ENCODE measurements around the gene MST1. TPM values are rescaled to one million over a fixed set of nuclear protein-coding genes. Genes with fewer than 3 reads are reported as not detected.
"Not testable (repeated sequence)": the region's sequence is repeated elsewhere in the genome, so short reads cannot be mapped to it uniquely, and the experiment has no call there.

Gene MST1
- total RNA-seq, 2 experiments from 2014 or later: 4.1 to 4.2 TPM

GRCh38 chr3:49686769-49687423 lies 2.4 kb downstream of the MST1 start:
- CTCF ChIA-PET, POLR2A ChIA-PET: not testable (repeated sequence)

- CTCF ChIA-PET: not testable (repeated sequence)
Measured at GRCh38 chr3:49686346-49686745, 2.9 kb downstream of the MST1 start.

GRCh38 chr3:49685846-49686245 lies 3.4 kb downstream of the MST1 start:
- CTCF ChIA-PET: not testable (repeated sequence)

More at GRCh38 chr3:49686346-49686745, 2.9 kb downstream of the MST1 start:
- POLR2A ChIA-PET: not testable (repeated sequence)

GRCh38 chr3:49685103-49685502 lies 4.2 kb downstream of the MST1 start:
- CTCF ChIA-PET, POLR2A ChIA-PET: not testable (repeated sequence)

More at GRCh38 chr3:49685846-49686245, 3.4 kb downstream of the MST1 start:
- POLR2A ChIA-PET: not testable (repeated sequence)

- CTCF ChIA-PET, POLR2A ChIA-PET: not testable (repeated sequence)
Measured at GRCh38 chr3:49684453-49684852, 4.8 kb downstream of the MST1 start.

GRCh38 chr3:49683162-49683561 lies 6.1 kb downstream of the MST1 start:
- ChIA-PET CTCF (no interaction called here), POLR2A (no interaction called here)

- CTCF ChIA-PET: interaction anchor here (1.9 kb wide), 1 partner anchor 10 kb away, joined by 8 read pairs; no protein-coding TSS in a partner anchor
Measured at GRCh38 chr3:49681543-49681942, 7.7 kb downstream of the MST1 start.

GRCh38 chr3:49681232-49681522 lies 8.1 kb downstream of the MST1 start:
- ChIA-PET CTCF (interaction anchor here (1.9 kb wide), 1 partner anchor 9 kb away, joined by 8 read pairs; no protein-coding TSS in a partner anchor), POLR2A (no interaction called here)

More at GRCh38 chr3:49681543-49681942, 7.7 kb downstream of the MST1 start:
- POLR2A ChIA-PET: no interaction called here

- CTCF ChIA-PET: interaction anchor here (1.9 kb wide), 1 partner anchor 9 kb away, joined by 8 read pairs; no protein-coding TSS in a partner anchor
- POLR2A ChIA-PET: no interaction called here
Measured at GRCh38 chr3:49680493-49681231, 8.6 kb downstream of the MST1 start.

GRCh38 chr3:49675912-49676311 lies 13.4 kb downstream of the MST1 start:
- POLR2A ChIA-PET: no interaction called here

GRCh38 chr3:49674497-49674983 lies 14.7 kb downstream of the MST1 start:
- CTCF ChIA-PET: no interaction called here
- POLR2A ChIA-PET: no interaction called here

More at GRCh38 chr3:49675912-49676311, 13.4 kb downstream of the MST1 start:
- CTCF ChIA-PET: interaction anchor here (0.6 to 2.6 kb wide), 2 partner anchors 136 to 176 kb away, joined by 3 to 11 read pairs; no protein-coding TSS in a partner anchor

GRCh38 chr3:49673715-49674496 lies 15.4 kb downstream of the MST1 start, which contains the start of gene APEH:
TSS of gene APEH (plus strand) at chr3:49674351. CDS start at chr3:49674402, 51 bp downstream.
- POLR2A ChIA-PET: interaction anchor here (2.6 kb wide), 1 partner anchor 134 kb away, joined by 21 read pairs; no protein-coding TSS in a partner anchor
- CTCF ChIA-PET: interaction anchor here (1.3 to 5.3 kb wide), 3 partner anchors 27 to 134 kb away, joined by 3 to 139 read pairs (median 15); partner anchors contain the start of gene BSN

GRCh38 chr3:49673121-49673714 lies 16.1 kb downstream of the MST1 start:
- ChIA-PET CTCF (interaction anchor here (0.7 to 5.3 kb wide), 7 partner anchors 28 to 841 kb away, joined by 3 to 139 read pairs (median 3); partner anchors contain the start of genes AMIGO3 and BSN), POLR2A (interaction anchor here (0.5 to 2.6 kb wide), 3 partner anchors 133 to 337 kb away, joined by 3 to 21 read pairs (median 3); partner anchors contain the start of gene MON1A)

- CTCF ChIA-PET: interaction anchor here (0.6 to 5.3 kb wide), 18 partner anchors 8 to 1285 kb away, joined by 3 to 139 read pairs (median 3); partner anchors contain the start of gene BSN
- POLR2A ChIA-PET: interaction anchor here (0.6 to 2.6 kb wide), 3 partner anchors 105 to 178 kb away, joined by 3 to 21 read pairs (median 11); no protein-coding TSS in a partner anchor
Measured at GRCh38 chr3:49671291-49672288, 17.7 kb downstream of the MST1 start.

GRCh38 chr3:49670940-49671290 lies 18.4 kb downstream of the MST1 start:
- POLR2A ChIA-PET: no interaction called here

GRCh38 chr3:49669352-49669751 lies 19.9 kb downstream of the MST1 start:
- POLR2A ChIA-PET: interaction anchor here (0.5 kb wide), 1 partner anchor 129 kb away, joined by 3 read pairs; no protein-coding TSS in a partner anchor

More at GRCh38 chr3:49670940-49671290, 18.4 kb downstream of the MST1 start:
- CTCF ChIA-PET: interaction anchor here (1.0 to 5.3 kb wide), 4 partner anchors 97 to 131 kb away, joined by 3 to 139 read pairs (median 12); partner anchors contain the start of gene BSN

GRCh38 chr3:49668861-49669260 lies 20.4 kb downstream of the MST1 start:
- ChIA-PET CTCF (interaction anchor here (5.3 kb wide), 1 partner anchor 129 kb away, joined by 139 read pairs; no protein-coding TSS in a partner anchor), POLR2A (interaction anchor here (0.5 kb wide), 1 partner anchor 129 kb away, joined by 3 read pairs; no protein-coding TSS in a partner anchor)

More at GRCh38 chr3:49669352-49669751, 19.9 kb downstream of the MST1 start:
- CTCF ChIA-PET: interaction anchor here (5.3 kb wide), 1 partner anchor 130 kb away, joined by 139 read pairs; no protein-coding TSS in a partner anchor
